Activated CD4-positive, alpha-beta T cell treated with anti-CD3 and anti-CD28 coated beads, Interleukin-2, amount 50 U/mL, for 24 hours (primary cell): ENCODE measurements around the gene OTUB2.
A peak's percentile ranks its signal among the peaks of the same experiment; 100 is the strongest.

Experiments used
- DNase-seq, 2 donors: peaks; one replicate each; pipeline ENCODE4 v3.0.0-alpha.2; 2020; ENCODE audit warnings: low read depth in 1 of 2, low spot score in 1 of 2

The OTUB2 gene

DNA sequence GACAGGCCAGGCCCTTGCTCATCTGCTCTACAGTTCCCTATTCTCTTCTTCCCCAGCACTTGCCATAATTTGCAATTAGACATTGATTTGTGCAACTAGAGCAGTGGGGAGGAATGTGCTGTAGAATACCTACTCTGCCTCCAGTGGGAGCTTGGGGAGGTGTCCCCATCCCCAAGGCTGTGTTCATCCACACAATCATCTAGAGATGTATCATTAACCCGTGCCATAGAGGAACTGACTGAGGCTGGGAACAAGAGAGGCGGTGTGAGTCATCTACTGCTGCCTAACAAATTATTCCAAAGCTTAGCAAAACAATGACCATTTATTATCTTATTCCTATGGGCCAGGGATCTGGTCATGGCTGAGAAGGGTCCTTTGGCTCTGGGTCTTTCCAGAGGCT, 5.1 kb upstream of the OTUB2 start:
- no peak for DNase-seq

DNA sequence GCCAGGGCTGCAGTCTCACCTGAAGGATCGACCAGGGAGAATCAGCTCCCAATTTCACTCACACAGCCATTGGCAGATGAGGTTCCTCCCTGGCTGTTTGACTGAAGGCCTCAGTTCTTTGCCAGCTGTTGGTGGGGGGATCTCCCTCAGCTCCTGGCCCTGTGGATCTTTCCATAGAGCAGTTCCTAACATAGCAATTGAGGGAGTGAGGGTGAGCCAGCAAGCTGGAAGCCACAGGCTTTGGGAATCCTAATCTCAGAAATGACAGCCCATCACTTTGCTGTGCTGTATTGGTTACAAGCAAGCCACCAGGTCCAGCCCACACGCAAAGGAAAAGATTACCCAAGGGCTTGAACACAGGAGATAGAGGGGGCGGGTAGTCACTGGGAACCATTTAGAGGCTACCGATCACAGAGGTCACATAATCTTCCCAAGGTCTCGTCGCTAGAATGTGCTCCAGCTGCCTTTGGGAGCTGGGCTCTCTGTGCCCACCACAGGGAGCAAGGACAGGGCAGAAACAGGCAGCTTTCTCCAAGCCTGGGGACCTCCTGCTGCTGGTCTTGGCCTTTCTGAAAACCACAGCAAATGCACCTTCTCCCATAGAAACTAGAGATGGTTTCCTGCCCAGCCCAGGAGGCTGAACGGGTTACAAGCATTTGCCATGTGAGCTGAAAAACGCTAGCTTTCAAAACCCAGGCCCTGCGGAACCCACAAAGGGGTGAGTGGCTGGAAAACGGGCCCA, 4.6 kb upstream of the OTUB2 start:
- no peak for DNase-seq

DNA sequence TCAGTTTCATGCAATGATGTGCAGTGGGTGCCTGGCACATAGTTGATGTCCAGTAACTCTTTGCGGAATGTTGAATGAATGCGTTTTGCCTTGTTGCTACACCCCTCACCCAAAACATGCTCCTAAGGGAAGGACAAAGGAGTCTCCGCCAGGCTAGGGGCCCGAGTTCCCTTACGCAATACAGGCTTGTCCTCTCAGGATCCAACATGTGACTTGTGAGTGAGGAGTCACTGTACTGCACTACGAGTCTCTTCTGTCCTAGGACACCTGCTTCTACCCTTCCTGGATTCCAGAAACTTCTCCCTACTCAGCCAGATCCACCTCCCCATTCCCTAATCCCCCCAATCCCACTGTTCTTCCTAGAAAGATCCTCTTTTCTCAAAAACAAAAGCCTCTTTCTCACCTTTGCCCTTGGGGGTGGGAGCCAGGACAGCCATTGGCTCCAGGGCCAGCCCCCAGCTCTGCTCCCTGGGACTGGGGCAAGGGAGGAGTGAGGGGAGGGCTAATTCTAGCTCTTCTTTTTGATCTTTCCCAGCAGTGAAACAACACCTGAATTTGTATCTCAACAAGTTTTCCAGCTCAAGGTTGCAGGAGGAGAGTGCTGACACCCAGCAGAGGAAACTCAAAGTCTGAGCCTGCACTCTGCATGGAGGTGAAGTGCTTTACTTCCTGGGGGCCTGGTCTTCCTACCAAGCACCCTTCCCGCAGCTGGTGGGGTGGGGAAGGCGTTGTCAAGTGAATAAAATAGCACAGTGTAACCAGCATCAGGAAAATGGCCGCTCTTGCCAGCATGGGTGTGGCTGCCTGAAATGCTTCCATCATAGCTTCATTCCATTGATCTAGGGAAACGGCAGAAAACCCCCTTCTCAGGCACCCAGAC, 3.4 kb upstream of the OTUB2 start:
- DNase-seq: no peak

DNA sequence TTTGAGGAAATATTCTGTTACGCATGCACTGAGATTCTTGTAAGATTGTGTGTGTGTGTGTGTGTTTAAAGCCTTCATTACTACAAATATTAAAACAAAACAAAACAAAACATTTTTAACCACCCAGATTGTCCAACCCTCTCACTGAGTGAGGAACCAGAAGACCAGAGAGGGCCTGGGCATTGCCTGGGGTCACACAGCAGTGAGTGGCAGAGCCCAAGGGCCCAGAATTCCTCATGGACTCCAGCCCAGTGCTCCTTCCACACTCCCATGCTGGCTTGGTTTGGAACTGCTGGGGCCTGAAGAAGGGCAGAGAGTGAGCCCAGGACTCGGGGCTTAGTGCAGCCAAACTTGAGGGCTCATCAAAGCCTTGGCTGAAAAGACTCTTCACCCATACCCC, 1.6 kb upstream of the OTUB2 start:
- no peak for DNase-seq

DNA sequence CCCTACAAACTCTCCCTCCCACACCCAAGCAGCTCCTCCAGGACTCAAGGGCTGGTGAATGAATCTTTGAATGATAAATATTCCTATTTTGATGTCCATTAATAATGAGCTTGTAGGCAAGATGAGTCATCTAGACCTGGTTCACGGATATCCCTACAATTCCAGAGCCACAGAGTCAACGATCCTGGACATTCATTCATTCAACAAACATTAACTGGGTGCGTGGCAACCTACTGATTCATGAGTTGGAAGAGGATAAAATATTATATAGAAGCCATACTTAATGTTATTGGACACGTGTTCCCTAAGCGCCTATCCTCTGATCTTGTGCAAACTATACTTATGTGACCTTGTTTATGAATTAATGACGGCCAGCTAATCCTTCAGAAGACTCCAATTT, 420 bp upstream of the OTUB2 start:
- DNase-seq: no peak

DNA sequence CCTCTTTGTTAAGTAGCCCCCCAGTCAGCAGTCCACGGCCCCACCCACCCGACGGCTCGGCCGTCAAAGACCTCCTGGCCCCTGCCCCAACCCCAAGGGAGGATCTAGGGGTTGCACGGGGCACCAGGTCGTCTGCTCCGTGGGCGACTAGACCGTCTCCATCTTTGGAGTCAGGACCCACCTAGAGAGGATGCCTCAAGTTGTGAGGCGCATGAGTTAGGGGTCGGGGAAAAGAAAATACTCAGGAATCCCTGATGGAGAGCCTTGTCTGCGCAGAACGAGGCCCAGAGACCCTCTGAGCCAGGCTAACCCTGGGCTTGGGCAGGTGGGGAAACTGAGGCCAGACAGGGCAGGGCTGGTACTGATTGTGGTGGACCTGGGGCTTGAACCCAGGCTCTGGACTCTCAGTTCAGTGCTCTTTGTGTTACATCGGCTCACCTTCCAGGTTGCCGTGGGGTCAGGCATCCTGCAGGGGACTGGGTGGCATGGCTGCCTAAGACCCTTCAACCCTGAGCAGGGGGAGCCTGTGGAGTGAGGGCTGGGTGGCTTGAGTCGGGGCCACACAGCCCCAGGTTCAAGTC, 839 bp downstream of the OTUB2 start:
- DNase-seq: no peak

DNA sequence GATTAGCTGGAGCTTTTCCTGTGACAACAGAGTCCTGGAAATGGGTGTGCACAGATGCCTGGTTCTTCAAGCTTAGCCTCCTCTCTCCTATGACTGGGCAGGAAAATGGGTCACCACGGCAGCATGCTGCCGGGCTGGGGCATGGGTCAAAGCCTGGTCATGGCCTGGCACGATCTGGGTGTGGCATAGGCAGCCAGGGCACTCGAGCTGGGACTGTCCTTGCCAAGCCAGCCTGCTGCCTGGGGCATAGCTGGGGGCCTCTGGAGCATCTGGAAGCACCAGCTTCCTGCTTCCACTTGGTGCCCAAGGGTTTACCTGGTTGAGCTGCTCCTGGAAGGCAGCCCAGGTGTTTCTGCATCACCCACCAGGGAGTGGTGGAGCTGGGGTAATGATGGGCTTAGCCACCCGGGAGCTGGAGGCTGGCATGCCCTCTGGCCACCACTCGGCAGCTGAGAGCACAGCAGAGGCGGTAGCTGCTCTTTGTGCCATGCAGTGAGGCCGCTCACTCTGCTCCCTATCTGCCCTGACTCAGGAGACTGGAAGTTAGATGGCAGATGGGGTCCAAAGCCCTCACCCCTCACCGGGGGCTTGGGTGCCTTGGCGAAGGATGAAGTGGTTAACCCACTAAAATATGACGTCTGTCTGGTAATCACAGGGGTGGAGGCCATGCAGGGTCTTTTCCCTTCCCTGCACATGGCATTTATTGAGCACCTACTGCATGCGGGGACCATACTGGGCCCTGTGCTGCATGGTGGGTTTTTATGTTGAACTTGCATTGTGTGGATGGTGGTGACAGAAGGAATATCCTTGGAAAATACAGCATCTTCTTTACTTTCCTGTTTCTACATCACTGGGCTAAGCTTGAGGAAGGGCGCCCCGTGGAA, 1.7 kb downstream of the OTUB2 start:
- DNase-seq: no peak

DNA sequence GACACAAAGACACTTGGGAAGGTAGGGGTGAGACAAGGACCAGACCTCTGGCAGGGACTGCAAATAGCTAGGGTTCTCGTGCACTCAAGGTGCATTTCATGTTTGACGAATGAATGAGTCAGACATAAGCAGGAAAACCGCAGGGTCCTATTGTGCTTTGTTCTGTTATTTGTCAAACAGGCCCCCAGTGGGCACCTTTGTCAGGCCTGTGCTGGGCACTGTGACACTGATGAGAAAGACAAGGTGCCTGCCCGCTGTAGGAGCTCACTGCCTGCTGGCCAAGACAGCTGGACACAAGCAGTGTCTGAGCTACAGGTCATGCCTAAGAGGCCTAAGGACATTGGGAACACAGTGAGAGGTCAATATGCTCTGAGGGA, 2.3 kb downstream of the OTUB2 start:
- DNase-seq: no peak

DNA sequence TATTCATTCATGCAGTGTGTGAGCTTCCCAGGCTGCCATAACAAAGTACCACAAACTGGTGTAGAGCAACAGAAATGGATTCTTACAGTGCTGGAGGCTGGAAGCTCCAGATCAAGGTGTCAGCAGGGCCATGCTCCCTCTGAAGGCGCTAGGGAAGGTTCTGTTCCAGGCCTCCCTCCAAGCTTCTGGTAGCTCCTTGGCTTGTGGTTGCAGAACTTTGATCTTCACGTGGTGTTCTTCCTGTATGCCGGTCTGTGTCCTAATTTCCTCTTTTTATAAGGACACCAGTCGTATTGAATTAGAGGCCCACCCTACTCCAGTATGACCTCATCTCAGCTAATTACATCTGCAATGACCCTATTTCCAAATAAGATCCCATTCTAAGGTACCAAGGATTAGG, 3.1 kb downstream of the OTUB2 start:
- no peak for DNase-seq

DNA sequence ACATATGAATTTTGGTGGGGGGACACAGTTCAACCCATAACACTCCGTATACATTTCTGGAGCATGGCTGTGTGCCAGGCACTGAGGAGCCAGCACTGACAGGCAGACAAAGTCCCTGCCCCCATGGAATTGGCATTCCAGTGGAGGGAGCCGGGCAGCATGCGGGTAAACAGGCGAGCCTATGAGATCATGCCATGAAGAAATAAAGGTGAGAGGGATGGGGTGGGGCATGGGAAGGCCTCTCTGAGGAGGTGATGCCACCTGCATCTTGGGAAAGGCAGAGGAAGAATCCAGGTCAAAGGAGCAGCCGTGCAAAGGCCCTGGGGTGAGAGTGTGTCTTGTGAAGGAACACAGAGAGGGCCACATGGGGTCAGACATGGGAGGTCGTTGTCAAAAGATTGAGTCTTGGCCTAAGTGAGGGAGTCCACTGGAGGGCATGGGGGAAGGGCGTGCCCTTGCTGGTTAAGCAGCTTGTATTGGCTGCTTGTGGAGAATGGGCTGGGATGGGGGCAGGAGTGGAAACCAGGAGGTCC, 3.6 kb downstream of the OTUB2 start:
- DNase-seq: no peak

DNA sequence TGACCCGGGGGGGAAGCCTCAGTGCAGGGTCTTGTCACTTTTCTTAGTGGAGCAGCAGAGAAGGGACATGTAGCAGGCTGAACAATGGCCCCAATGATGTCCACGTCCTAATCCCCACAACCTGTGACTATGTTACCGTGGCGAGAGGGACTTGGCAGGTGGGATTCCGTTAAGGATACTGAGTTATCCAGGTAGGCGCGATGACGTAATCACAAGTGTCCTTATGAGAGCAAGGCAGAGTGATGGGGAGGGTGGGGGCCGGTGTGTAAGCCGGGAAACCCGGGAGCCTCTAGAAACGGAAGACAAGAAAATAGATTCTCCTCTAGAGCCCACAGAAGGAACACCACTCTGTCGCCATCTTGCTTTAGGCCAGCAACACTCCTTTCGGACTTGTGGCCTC, 4.4 kb downstream of the OTUB2 start:
- no peak for DNase-seq

DNA sequence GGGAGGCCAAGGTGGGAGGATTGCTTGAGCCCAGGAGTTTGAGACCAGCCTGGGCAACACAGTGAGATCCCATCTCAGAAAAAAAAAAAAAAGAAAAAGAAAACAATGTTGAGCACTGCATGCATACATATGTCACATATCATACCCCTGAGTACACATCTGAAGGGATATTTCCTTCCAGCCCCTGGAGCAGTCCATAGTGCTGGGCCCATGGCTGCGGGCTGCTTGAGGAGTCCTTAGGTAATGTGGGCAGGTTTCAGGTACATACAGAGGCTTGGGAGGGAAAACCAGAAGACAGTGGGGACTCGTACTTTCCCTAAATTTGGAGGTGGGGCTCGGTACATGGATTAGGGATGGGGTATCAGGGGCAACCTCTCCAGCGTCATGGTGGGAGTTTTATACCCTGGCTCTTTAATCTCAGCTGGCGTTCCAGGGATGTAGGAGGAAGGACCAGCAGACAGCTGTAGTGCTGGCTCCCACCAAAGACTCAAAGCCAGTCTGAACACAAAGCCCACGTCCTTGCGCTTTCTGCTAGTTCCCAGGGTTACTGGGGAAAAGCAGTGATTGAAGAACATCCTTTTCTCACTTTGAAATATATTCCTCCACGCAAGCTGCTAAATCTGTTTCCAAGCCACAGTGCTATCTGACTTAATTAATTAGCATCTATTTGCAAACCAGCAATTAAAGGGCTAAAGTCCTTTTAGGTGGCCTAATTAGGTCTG, 5.2 kb downstream of the OTUB2 start:
- no peak for DNase-seq

DNA sequence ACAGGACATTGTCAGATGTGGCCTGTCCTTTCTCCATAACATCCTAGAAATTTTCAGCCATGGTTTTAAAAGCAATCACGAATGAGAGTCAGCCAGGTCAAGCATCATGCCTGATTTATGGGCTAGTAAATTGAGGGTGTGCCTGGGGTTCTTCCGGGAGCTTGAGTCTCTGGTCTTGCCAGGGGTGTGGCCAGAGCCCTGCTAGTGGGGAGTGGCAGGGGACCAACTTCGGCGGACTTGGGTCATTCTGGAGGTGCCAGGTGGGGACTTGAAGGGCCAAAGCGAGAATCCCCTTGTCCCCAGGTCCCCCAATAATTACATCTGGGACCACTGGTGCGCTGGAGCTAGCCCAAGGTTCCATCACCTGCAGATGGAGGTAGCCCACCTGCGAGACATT, 5.7 kb downstream of the OTUB2 start:
- DNase-seq: no peak

DNA sequence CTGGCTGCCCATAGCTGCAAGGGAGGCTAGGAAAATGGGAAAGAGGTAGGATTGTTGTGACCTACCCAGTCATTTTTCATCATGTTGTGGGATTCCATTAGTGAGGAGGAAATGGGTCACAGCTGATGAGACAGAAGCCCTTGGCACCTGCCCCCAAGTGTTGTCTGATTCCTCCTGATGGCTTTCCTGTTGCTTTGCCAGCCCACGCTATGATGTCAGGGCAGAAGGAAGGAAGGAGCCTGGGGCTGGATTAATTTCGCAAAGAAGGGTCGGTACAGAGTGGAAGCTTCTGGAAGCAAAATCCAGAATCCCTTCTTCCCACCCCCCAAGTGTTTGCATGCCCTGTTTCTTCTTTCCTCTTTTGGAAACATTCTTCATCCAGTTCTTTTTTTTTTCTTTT, 8.7 kb downstream of the OTUB2 start:
- DNase-seq: no peak

DNA sequence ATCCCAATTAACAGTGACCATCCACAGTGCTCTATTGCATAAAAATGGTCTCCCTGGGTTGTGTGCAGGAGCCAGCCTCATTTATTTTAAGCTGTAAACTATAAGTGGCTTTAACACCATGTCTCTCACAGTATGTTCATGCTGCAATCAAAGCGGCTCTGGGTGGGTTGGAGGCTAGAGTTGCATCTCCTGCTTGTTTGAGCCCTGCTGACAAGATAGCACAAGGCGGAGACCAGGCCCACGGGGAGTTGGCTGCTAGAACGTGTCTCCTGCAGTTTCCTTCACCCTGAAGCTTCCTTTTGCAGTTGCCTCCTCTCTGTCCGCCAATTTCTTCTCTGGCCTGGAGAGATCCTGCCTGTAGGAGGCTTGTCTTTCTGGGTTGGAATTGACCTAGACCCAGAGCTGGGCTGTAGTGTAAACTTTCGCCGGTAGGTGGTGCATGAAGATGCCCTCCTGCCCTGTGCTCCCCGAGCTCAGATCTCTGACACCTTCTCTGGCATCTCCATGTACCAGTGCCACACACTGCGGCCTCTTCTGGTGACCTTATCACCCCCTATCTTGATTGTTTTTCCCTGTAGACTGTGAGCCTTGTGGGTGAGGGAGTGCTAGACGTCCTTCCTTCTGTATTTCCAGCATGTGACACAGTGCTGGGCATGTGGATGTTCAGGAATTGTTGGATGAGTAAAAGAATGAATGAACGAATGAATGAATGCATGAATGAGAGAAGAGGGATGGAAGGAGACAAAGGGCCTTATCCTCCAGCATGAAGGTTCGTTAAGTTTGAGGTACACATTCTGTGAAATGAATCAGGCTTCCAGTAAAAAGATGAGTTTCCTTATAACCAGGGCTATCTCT, 10.4 kb downstream of the OTUB2 start:
- peak; percentile 56 to 64 for DNase-seq

DNA sequence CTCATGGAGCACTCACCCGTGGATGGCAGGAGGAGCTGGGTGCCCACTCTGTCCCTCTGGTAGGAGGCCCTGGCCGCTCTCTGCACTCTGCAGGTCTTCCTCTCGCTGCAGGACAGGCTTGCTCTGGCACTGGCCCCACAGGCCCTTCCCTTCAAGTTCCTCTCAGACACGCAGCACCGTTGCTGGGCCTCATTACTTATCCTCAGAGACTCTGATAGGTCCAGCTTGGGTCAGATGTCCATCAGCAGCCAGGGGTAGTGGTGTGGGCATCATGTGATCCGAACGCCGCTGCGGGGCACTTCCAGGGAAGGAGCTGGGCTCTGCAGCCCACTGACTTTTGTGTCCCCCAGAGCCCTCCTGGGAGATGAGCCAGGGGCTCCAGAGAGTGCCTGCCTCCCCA, 11.8 kb downstream of the OTUB2 start:
- DNase-seq: no peak

DNA sequence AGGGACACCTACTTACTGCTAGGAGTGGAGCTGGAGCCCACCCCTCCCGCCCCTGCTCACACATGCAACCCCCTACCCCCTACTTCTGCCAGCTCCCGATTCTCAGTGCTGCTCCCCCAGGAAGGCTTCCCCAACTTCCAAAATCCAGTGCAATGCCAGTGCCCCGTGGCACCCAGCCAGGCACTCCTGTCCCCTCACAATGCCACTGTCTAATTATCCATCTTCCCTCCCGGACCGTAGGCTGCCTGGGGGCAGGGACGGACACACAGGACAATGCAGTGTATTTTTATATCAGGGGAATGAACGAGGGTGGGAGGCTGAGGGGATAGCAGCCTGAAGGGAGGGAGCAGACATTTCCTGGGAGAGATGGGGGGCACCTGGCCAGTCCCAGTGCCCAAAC, 12.4 kb downstream of the OTUB2 start:
- DNase-seq: no peak

DNA sequence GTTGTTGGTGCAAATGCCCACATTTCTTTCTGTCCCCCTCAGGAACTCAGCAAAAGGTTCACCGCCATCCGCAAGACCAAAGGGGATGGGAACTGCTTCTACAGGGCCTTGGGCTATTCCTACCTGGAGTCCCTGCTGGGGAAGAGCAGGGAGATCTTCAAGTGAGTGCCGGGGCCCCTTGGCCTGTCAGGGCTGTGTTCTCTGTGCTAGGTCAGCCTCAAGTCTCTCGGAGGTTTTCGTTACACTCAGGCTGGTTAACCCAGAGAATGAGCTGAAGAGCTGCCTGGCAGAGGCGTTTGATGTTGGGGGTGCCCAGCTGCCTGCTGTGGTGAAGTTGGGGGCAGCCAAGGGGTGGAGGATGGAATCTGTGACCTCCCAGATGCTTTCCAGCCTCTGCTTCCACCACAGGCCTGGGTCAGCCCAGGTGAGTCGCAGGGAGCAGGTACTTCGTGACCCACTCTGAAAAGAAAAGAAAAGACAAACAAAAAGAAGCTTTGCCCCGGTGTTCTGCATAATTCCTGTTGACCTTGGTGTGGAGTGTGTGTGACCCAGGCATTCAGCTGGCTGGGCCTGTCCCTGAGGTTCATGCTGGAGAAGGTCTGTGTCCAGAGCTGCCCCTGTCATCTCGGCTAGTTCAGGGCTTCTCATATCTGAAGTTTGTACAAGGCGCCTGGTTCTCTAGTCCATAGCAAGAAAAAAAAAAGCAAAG, 12.9 kb downstream of the OTUB2 start:
- DNase-seq: no peak

DNA sequence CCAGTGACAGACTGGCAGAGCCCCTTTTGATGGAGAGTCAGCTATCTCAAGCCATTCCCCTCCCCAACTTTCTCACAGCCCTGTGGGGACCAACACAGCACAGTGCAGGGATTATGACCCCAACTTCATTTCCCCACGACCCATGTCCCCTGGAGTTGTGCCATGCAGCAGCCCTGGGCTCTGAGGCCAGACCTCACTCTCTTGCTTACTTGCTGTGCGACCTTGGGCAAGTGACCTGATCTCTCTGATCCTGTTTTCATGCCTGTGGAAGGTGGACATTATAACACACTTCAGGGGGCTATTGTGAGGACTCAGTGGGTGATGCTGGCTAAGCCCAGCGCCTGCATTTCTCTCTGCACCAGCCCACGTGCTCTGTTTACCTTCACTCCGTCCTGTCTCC, 14.1 kb downstream of the OTUB2 start:
- no peak for DNase-seq
